Gastroesophageal sphincter (tissue), 4 donors: ENCODE measurements around the gene APOBEC3G. TPM values are rescaled to one million over a fixed set of nuclear protein-coding genes. Genes with fewer than 3 reads are reported as not detected.

Source experiments
- ATAC-seq: fragments of 150-250 bp; one replicate; pipeline ENCODE4 v1.9.1; 2016; ENCODE audit warnings: mild to moderate bottlenecking, moderate library complexity
- H3K27ac ChIP-seq, 4 donors: fragments of 200-600 bp; sonication (generic) in 3 of 4; 1 replicate in 3 of 4; 2 replicates in 1 of 4; pipeline ENCODE4 v1.5.1; 2016 to 2019
- H3K27me3 ChIP-seq: fragments of 200-600 bp; sonication (generic); one replicate; pipeline ENCODE4 v1.5.1; 2019
- H3K36me3 ChIP-seq, 2 donors: fragments of 200-600 bp; sonication (generic); one replicate each; pipeline ENCODE4 v1.5.1; 2019; ENCODE audit warnings: control low read depth in 1 of 2
- H3K4me1 ChIP-seq, 3 donors: fragments of 200-600 bp; sonication (generic); 1 replicate in 2 of 3; 2 replicates in 1 of 3; pipeline ENCODE4 v1.5.1; 2016 to 2019; ENCODE audit warnings: control low read depth in 2 of 3
- H3K4me3 ChIP-seq, 2 donors: fragments of 200-600 bp; sonication (generic); one replicate each; pipeline ENCODE4 v1.5.1; 2019; ENCODE audit warnings: mild to moderate bottlenecking in 1 of 2, moderate library complexity in 1 of 2
- H3K9me3 ChIP-seq, 3 donors: fragments of 200-600 bp; sonication (generic); one replicate each; pipeline ENCODE4 v1.5.1; 2017 to 2019; ENCODE audit warnings: control low read depth in 2 of 3
- CTCF ChIP-seq, 4 experiments: fragments of 200-600 bp in 2 of 4; fragments of 450-650 bp in 2 of 4; sonication (generic) in 1 of 4; IDR thresholded peaks; one replicate each; pipeline ENCODE4 v1.5.1; 2017 to 2019; ENCODE audit warnings: antibody characterized with exemption in 4 of 4, mild to moderate bottlenecking in 2 of 4, moderate library complexity in 2 of 4
- EP300 ChIP-seq: sonication (generic); formaldehyde crosslinking; IDR thresholded peaks from one replicate; pipeline ENCODE4 v1.6.1; 2017; ENCODE audit warnings: antibody characterized with exemption, mild to moderate bottlenecking
- POLR2A ChIP-seq, 2 donors: fragments of 450-650 bp; IDR thresholded peaks; one replicate each; pipeline ENCODE4 v1.6.1; 2017; ENCODE audit warnings: antibody characterized with exemption in 2 of 2, mild to moderate bottlenecking in 2 of 2, moderate library complexity in 1 of 2
- POLR2AphosphoS5 ChIP-seq: sonication (generic); formaldehyde crosslinking; IDR thresholded peaks from one replicate; pipeline ENCODE4 v1.6.1; 2017; ENCODE audit warnings: antibody characterized with exemption
- WGBS, 2 donors: methylation state at CpG; one replicate each; pipeline ENCODE4 v1.1.5; 2018; ENCODE audit warnings: low coverage in 1 of 2; 5-methylcytosine and 5-hydroxymethylcytosine counted together
- total RNA-seq, 4 donors: library from RNA; depleted of rRNA; stranded (reverse); fragments of >200 nt; gene quantifications; one replicate each; pipeline ENCODE4 v1.1.0, GENCODE V29; 2016

Gene APOBEC3G
- total RNA-seq, 4 donors from 2014 or later, result 3.2 to 8.3 (median 7.3) TPM

- no peak overlapping the region for H3K4me3 ChIP-seq
- WGBS, 2 donors, result 18 to 23% methylated on average over 10 to 16 of the region's 33 CpGs
Observed at GRCh38 chr22:39123751-39124581, 46.9 kb downstream of the APOBEC3G start.

GRCh38 chr22:39125622-39126021 is 48.5 kb downstream of the APOBEC3G start:
- ATAC-seq, result no peak
- Histone ChIP-seq H3K27ac (no peak overlapping the region), H3K4me3 (no peak overlapping the region), H3K27me3 (no peaks in the 10 kb centered on the region), H3K9me3 (no peaks in the 10 kb centered on the region), H3K36me3 (peaks cover 0 to 20% of the 10 kb centered on the region in 2 donors), H3K4me1 (peaks cover 0 to 17% (median 0%) of the 10 kb centered on the region in 3 donors)
- TF ChIP-seq EP300 (no peak), POLR2A (IDR thresholded peaks at IDR 0.05) (no peak), POLR2AphosphoS5 (no peak), CTCF (IDR thresholded peaks at IDR 0.05) (no peak)
- 88 to 91% methylated on average over 5 of the region's 5 CpGs for WGBS, 2 donors

More at GRCh38 chr22:39123751-39124581, 46.9 kb downstream of the APOBEC3G start:
- no peak for ATAC-seq
- Histone ChIP-seq H3K27ac (no peak overlapping the region), H3K36me3 (peaks cover 0 to 8% of the 10 kb centered on the region in 2 donors), H3K9me3 (no peaks in the 10 kb centered on the region), H3K4me1 (peaks cover 0 to 11% (median 0%) of the 10 kb centered on the region in 3 donors), H3K27me3 (no peaks in the 10 kb centered on the region)
- TF ChIP-seq EP300 (no peak), POLR2AphosphoS5 (no peak), CTCF (IDR thresholded peaks at IDR 0.05) (no peak), POLR2A (IDR thresholded peaks at IDR 0.05) (no peak)

- TF ChIP-seq POLR2AphosphoS5, result no peak
- TF ChIP-seq CTCF (IDR thresholded peaks at IDR 0.05), result no peak
- Histone ChIP-seq H3K9me3 (no peaks in the 10 kb centered on the region), H3K4me1 (peaks cover 0 to 31% (median 9%) of the 10 kb centered on the region in 3 donors), H3K27ac (no peak overlapping the region), H3K27me3 (no peaks in the 10 kb centered on the region), H3K4me3 (no peak overlapping the region), H3K36me3 (peaks cover 0 to 49% of the 10 kb centered on the region in 2 donors)
- ATAC-seq, result no peak
- 89 to 94% methylated on average over 3 to 5 of the region's 6 CpGs for WGBS, 2 donors
Observed at GRCh38 chr22:39128508-39128907, 51.4 kb downstream of the APOBEC3G start.

- no peak for TF ChIP-seq POLR2A (IDR thresholded peaks at IDR 0.05)
- TF ChIP-seq CTCF (IDR thresholded peaks at IDR 0.05), result no peak
- no peak for TF ChIP-seq POLR2AphosphoS5
- TF ChIP-seq EP300, result no peak
- no peak overlapping the region for H3K4me3 ChIP-seq
- WGBS, 2 donors, result 83% methylated on average over 2 of the region's 4 CpGs; no CpG with 5 or more reads in 1 of the 2 donors
- H3K36me3 ChIP-seq, result peaks cover 0 to 54% of the 10 kb centered on the region in 2 donors
- no peaks in the 10 kb centered on the region for H3K9me3 ChIP-seq
- H3K27ac ChIP-seq, result no peak overlapping the region
- ATAC-seq, result no peak
- H3K4me1 ChIP-seq, result peaks cover 0 to 29% (median 9%) of the 10 kb centered on the region in 3 donors
- H3K27me3 ChIP-seq, result no peaks in the 10 kb centered on the region
Observed at GRCh38 chr22:39129081-39129480, 52.0 kb downstream of the APOBEC3G start.

- Histone ChIP-seq H3K36me3 (peaks cover 0 to 61% of the 10 kb centered on the region in 2 donors), H3K4me1 (peaks cover 0 to 31% (median 9%) of the 10 kb centered on the region in 3 donors), H3K27ac (no peak overlapping the region), H3K27me3 (no peaks in the 10 kb centered on the region), H3K9me3 (no peaks in the 10 kb centered on the region), H3K4me3 (no peak overlapping the region)
- 89 to 100% methylated on average over 2 to 5 of the region's 9 CpGs for WGBS, 2 donors
- no peak for TF ChIP-seq CTCF (IDR thresholded peaks at IDR 0.05)
- TF ChIP-seq EP300, result no peak
- TF ChIP-seq POLR2A (IDR thresholded peaks at IDR 0.05), result no peak
- no peak for TF ChIP-seq POLR2AphosphoS5
- no peak for ATAC-seq
Observed at GRCh38 chr22:39129746-39130145, 52.7 kb downstream of the APOBEC3G start.
